ENCODE results near the gene ITGA11.
"Not testable (repeated sequence)": the region's sequence is repeated elsewhere in the genome, so short reads cannot be mapped to it uniquely, and the experiment has no call there.

ITGA11 gene

GRCh38 chr15:68425428-68426060 lies 6.4 kb downstream of the ITGA11 start:
- peak; percentile 79 for DNase-seq

- DNase-seq: peak; percentile 29
Measured at GRCh38 chr15:68424754-68425390, 7.1 kb downstream of the ITGA11 start.

DNA sequence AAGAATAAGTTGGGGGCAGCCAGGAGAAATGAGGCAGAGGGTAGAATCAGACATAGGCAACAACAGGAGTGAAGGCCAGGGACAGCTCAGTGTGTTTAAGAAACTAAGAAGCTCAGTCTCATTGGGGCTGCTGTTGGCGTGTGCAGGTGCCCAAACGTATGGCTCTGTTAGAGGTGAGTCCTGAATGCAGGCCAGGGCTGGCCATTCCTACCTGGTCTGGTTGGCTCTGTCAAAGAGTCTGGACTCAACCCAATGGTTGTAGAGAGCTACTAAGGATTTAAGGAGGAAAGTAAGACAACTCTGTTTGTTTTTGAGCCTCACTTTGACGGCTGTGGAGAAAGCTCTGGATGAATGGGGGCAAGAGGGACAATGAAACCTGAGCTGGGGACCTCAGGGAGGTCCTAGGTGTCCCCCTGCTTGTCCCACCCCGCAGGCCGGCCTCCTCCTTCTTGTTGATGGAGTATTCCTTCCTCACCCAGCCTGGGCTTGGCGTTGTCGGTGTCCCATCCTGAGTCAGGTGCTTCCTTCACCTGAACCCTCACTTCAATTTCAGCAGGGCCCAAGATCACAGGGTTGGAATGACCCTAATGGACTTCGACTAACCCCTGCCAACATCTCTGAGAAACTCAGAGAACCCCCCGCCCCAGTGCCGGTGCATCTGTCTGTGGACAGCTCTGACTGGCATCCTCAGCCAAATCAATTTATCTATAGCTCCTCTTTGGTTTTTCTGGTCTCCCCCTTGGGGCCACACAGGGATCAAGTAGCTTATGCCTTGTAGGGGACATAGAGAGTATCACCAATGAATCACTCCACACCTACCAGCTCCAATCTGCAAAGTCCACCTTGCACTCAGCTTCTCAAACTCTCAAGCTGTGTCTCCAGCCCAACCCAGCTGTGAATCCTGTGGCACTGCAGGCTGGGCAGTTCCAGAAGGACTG lies 8.3 kb downstream of the ITGA11 start:
- DNase-seq: no peak

- not testable (repeated sequence) for DNase-seq
Measured at GRCh38 chr15:68422403-68423145, 9.4 kb downstream of the ITGA11 start.

DNA sequence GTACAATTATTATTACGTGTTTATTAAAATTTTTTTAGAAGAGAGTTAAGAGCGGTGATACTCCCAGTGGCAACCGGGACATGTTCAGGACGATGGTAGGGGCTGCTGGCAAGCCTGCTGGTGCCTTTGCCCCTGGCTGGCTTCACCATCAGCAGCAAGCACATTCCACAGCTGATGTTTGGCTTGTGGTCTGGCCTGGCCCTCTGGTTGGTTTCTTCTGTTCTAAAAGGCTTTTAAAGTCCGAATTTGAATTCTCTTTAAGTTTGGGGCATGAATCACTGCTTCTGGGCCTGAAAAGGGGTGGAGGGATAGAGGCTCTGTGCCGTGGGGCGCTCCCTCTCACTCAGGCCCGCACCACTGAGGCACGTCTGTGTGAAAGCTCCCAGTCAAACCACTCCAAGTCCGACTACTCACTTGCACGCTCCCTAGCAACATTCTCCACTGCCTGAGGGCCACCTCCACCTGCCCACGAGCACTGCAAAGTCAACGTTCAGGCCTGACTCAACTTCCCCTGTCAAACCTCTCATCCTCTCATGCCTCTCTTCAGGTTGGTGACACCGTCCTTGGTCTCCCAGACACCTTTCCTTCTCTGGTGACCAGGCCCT lies 10.1 kb downstream of the ITGA11 start:
- DNase-seq: peak; percentile 65

GRCh38 chr15:68421115-68421551 lies 10.8 kb downstream of the ITGA11 start:
- no peak for DNase-seq

- peak; percentile 34 for DNase-seq
Measured at GRCh38 chr15:68420186-68420684, 11.7 kb downstream of the ITGA11 start.

DNA sequence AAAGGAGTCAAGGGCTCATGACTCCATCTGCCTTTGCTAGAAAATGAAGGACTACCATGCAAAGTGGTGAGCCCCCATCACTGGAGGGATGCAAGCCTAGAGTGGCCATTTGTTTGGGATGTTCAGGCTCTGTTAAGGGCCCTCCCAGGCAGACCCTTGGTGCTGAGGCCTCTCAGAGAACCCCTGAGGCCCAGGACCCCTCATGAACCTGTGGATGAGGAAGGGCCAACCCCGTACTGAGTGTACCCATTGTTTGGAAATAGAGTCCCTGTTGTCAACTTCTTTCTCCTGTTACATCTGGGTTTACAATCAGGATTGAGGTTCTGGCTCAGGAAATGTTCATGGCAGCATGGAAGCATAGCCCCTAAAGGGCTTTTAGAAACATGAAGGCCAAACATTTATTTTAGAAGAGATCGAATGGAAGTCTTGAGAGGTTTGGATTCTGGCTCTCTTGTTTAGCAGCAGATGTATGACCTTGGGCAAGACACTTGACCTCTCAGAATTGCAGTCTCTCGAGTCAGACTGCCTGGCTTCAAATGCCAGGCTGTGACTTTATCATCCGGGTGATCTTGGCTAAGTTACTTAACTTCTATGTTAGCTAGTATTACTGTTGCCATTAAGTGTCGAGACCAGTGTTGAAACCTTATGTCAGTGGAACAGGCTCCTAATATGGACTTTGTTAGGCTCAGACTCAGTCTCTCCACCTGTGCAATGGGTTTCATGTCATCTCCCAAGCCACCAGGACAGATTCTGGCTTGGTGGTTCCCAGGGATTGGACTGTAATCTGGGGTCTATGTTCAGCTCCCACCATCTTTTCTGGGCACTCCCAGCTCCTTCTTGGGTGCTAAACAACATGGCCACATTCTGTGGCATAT lies 12.4 kb downstream of the ITGA11 start:
- no peak for DNase-seq

GRCh38 chr15:68418611-68419161 lies 13.3 kb downstream of the ITGA11 start:
- peak; percentile 57 for DNase-seq

- DNase-seq: peak; percentile 36
Measured at GRCh38 chr15:68417897-68418296, 14.1 kb downstream of the ITGA11 start.

DNA sequence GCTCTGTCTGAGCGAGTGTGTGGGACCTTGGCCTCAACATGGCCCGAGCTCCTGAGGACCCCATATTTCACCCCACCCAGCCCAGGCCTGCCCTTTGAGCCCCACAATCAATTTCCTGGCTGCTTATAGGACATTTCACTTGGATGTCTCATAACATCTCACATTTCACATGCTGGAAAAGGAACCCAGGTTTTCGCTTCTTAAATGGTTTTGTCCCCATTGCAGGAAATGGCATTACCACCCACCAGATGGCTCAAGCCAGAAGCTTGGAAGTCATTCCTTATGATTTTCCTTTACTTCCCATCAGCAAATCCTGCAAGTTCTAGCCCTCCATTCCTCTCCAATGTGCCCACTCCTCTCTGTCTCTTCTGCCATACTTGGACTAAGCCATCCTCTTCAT lies 14.9 kb downstream of the ITGA11 start:
- no peak for DNase-seq

GRCh38 chr15:68416158-68416535 lies 15.8 kb downstream of the ITGA11 start:
- no peak for DNase-seq

- DNase-seq: no peak
Measured at GRCh38 chr15:68415501-68416157, 16.3 kb downstream of the ITGA11 start.

- no peak for DNase-seq
Measured at GRCh38 chr15:68415061-68415460, 16.9 kb downstream of the ITGA11 start.

DNA sequence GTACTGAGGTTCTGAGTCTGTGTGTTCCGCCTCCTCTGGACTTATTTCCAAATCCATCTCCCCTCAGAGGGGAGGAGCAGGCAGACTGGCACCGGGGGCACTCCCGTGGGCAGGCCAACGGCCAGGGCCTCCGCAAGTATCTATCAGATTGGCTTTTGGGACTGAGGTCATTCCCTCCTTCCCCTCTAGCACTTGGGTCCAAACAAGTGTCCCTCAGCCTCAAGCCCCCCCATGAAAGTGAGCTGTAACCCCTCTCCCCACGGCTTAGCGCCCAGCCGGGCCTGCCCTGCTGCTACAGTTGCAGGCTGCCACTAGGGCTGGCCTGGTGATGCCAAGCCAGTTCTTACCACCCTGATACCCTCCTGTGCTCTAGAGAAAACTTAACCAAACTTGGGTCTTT lies 17.4 kb downstream of the ITGA11 start:
- DNase-seq: no peak

DNA sequence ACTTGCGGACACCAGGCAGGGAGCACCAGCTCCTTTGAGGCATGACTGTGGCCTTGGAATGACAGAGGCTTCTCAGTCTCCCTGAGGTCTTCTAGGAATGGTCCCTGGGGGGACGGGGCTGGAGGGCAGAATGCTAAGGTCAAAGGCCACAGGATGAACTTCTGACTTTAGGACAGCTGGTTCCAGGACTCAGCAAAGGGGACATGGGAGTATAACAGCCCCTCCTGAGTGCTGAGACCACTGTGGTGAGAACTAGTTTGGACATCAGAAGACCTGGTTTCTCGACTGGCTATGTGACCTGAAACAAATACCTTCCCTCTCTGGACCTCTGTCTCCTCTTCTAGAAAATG lies 17.8 kb downstream of the ITGA11 start:
- no peak for DNase-seq

- DNase-seq: peak; percentile 55
Measured at GRCh38 chr15:68413363-68414205, 18.4 kb downstream of the ITGA11 start.

DNA sequence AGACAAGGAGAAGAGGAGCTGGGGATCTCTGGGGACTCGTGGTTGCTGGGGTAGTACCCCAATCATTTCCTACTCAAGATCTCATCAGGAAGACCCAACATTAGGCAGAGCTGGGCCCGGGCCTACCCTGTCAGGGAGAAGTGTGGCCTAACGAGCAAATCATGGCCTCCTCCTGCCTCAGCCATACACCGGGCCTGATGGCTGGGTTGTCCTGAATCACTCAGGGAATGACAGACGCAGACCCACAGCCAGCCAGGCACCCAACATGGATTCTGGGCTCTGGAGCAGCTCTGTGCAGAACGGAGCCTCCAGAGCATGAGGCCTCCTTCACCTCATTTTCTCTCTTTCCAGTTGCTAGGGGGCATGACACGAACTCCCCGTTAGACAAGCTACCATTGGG lies 19.7 kb downstream of the ITGA11 start:
- DNase-seq: no peak

GRCh38 chr15:68411735-68412134 lies 20.2 kb downstream of the ITGA11 start:
- DNase-seq: no peak

DNA sequence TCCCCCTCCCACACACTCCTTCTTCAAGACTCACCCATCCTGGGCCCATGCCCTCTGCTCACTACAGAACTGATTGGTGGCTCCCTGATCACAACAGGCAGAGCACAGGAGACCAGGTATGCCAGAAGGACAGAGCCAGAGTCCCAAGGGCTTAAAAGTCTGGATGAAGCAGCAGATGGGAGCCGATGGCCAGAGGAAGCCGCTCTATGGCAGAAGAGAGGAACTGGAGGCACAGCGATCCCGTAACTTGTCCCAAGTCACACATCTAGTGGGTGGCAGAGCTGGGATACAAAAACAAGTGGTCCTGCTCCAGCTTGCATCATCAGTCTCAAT lies 20.7 kb downstream of the ITGA11 start:
- no peak for DNase-seq
